GM18505 (cell line): ENCODE measurements around the gene CTNNA3.
A peak's percentile ranks its signal among the peaks of the same experiment; 100 is the strongest.

Experiments
- ATAC-seq: cut with Tn5 transposase; IDR thresholded peaks from one replicate; pipeline ENCODE4 v1.9.1; 2021; ENCODE audit not compliant: unreplicated experiment
- POLR2A ChIP-seq: IDR thresholded peaks from 4 replicates; pipeline ENCODE4 v1.6.1; 2011; ENCODE audit warnings: borderline replicate concordance; ENCODE audit not compliant: insufficient read depth, insufficient read length; ENCODE audit errors: extremely low read depth

Gene CTNNA3

GRCh38 chr10:67630904-67631303, 65.1 kb downstream of the CTNNA3 start:
- no peak for ATAC-seq
- TF ChIP-seq POLR2A = no peak

DNA sequence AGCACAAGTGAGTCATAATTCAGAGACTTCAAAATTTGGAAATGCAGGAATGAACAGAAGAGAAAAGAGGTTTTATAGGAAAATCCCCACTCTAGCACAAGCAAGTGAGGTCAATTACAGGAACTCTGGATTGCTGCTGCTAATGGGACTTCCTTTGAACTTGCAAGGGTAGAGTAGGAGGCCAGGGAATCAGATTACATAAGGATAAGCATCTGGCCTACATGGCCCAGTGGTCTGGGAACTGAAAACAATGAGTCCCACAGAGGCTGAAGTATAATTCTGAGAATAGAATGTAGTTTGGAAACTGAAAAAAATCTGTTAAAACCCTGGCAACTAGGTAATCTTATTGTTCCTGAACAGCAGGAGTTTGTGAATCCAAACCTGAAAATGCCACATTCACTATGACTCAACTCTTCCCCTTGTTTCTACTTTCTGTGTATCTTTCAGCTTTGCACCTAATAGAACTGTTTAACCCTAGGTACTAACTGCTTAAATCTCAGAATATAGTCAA, 66.5 kb downstream of the CTNNA3 start:
- ATAC-seq = no peak

DNA sequence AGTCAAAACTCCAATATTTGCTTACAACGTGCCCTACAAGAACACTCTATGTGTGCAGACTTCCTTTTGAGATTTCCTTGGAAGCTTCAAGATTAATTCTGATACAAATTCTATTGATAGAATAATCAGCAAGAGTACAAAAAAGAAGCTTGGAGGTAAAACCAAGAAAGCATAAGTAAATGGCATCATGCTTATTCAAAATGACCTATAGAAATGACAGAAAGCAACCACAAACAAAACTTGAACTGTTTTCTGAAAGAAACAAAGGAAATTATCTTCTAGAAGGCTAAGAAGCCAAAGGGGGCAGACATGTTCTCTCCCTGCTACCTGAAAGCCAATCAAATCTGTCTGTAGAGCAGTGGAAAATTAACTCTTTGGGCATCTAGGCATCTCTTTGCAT, 73.0 kb downstream of the CTNNA3 start:
- ATAC-seq = no peak
- TF ChIP-seq POLR2A = no peak

More for the DNA sequence above, 66.5 kb downstream of the CTNNA3 start:
- TF ChIP-seq POLR2A = no peak

GRCh38 chr10:67622511-67622910, 73.5 kb downstream of the CTNNA3 start:
- no peak for ATAC-seq
- no peak for TF ChIP-seq POLR2A

- TF ChIP-seq POLR2A = no peak
- ATAC-seq = no peak
Measured at GRCh38 chr10:67621834-67622233, 74.2 kb downstream of the CTNNA3 start.

GRCh38 chr10:67618116-67618515, 77.9 kb downstream of the CTNNA3 start:
- TF ChIP-seq POLR2A = no peak
- no peak for ATAC-seq

DNA sequence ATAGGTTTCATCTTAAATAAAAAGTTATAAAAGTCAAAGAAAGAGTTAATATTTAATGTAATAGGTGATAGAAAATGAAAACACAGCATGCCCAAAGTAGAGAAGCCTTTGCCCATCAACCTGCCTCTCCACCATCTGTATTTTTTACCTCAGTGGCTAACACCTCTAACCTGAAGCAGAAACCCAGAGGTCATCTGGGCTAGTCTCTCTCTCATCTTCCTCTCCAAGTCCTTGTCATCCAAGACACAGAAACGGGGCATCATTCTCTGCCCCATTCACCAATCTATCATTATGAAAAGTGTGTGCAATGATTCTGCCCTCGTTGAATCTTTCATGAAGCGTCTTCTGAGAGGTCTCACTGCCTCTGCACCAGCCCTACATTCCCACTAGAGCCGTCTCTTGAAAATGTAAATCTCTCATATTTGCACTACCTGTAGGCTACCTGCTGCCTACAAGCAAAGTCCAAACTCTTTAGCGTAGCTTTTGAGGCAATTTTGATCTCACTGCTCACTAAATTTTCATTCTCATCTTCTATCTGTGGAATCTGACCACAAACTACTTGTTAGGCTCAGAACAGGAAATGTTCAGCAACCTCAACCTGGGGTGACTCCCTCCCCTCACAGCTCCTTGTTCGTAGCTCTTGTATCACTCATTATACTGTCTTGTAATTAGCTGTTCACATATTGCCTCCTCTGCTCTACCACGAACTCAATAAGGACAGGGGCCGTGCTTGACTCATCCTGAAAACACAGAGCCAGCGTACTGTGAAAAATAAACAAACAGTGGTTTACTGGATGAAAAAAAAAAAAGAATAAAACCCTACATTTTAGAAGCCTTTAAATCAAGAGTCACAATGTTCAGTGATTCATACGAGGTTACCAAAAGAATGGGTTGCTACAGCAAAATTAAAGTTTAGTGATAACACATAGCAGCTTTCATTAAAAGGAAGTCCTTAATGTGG, 83.1 kb downstream of the CTNNA3 start:
- TF ChIP-seq POLR2A = no peak
- ATAC-seq = peak; percentile 94

DNA sequence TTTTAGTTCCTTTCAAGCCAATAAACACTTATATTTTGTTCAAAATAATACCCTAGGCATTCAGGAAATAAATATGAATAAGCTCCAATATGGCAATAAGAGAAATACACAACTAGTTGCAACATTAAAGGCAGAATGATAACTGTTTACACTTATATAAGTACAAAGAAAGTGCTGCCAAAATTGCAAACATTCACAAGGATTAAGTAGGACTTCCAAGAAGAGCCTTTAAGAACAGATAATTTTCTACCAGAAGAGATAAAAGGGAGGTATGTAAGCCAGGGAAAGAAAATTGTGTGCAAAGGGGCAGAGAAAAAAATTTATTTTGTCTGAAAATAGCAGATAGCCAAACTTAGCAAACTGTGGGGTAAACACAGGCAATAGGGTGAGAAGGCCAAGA, 83.8 kb downstream of the CTNNA3 start:
- no peak for ATAC-seq
- TF ChIP-seq POLR2A = no peak

DNA sequence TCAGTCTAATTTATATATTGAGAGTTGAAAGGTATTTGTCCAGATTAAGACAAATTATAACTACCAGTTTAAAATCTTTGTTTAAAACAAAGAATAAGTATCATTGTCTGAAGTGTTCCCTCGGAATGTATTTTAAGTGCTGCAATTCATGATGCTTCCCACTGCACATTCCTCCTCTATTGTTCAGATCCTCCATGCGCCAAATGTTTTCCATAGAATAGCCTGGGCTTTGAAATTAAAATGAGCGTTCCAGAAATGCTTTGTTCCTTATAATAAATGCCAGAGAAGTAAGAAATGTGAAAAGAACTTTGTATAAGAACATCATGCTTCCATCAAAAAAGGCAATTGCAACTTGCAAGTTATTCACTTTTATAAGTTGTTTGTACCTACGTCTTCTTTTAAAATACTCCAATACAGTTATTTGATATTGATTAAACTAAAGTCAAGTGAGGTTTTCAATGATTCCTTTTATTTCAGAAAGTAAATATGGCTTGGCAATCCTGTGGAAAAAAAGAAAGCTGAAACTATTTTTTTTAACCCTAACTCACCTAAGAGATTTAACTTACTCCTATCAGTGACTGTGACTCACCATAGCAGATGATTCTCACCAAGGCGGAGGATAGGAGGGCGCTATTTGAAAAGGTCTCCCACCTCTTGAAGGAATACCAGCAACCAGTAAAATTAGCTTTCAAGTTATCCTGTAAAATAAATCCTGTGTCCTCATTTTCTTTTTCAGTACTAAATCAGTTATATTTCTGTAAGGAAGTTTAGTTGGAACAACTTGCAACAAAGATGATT, 85.8 kb downstream of the CTNNA3 start:
- ATAC-seq = no peak
- TF ChIP-seq POLR2A = no peak

DNA sequence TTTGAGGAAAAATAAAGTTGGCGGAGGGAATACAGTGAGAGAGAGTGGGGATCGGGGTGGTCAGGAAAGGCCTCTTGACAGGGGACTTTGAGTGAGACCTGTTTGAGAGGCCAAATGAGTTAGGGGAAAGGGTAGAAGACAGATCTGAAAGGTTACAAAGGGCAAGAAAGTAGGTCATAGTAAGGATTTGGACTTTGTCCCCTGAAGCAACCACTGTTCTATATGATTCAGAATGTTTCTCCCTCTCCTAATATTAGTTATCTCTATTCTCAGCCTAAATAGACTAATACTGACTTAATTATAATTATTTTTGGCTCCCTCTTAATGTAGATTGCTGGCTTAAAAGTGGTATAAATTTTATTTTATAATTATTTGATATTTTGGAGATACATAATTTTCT, 88.0 kb downstream of the CTNNA3 start:
- no peak for ATAC-seq
- no peak for TF ChIP-seq POLR2A

DNA sequence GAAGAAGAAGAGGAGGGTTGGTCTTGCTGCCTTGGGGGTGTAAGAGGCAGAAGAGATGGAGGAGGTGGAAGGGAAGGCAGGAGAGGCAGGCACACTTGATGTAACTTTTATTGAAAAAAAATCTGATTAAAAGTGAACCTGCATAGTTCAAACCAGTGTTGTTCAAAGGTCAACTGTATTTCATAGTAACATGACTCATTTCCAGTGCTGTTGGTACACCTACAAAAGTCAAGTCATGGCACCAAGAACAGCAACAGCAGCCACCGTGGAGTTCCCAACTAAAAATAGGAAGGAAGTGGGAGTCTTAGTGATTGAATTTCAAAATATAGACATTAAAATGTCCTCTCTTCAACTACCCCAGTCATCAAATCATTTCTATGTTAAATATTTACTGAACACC, 88.5 kb downstream of the CTNNA3 start:
- no peak for ATAC-seq
- TF ChIP-seq POLR2A = no peak

DNA sequence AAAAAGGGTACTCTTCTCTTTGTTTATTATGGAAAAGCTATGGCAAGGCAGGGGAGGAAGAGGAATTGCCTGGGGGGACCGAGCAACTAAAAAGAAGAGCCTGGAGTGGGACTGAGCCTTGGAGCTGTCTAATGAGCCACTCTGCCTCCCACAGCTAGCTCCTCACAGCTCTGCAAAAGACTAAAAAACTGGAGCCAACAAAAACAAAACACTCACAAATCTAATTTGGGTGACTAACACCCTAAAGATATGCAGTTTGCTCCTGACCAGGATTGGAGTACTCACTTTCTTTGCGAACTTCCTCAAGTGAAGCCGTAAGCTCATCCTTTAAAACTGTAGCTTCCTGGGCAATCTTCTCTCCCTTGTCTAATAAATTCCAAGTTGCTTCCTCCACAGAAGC, 89.4 kb downstream of the CTNNA3 start:
- no peak for TF ChIP-seq POLR2A
- no peak for ATAC-seq

DNA sequence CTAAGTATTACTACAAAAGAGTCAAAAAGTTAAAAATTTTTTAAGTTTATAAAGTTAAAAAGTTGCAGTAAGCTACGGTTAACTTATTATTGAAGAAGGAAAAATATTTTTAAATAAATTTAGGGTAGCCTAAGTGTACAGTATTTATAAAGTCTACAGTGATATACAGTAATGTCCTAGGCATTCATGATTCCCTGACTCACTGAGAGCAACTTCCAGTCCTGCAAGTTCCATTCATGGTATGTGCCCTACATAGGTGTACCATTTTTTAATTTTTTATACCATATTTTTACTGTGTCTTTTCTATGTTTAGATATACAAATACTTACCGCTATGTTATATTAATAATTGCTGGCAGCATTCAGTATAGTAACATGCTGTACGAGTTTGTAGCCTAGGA, 92.3 kb downstream of the CTNNA3 start:
- TF ChIP-seq POLR2A = no peak
- no peak for ATAC-seq
